Gastroesophageal sphincter (tissue), 3 donors: ENCODE measurements around the gene PNPLA5.

Experiments
- EP300 ChIP-seq: sonication (generic); formaldehyde crosslinking; IDR thresholded peaks from one replicate; pipeline ENCODE4 v1.6.1; 2017; ENCODE audit warnings: antibody characterized with exemption, mild to moderate bottlenecking
- POLR2A ChIP-seq, 2 donors: fragments of 450-650 bp; IDR thresholded peaks; one replicate each; pipeline ENCODE4 v1.6.1; 2017; ENCODE audit warnings: antibody characterized with exemption in 2 of 2, mild to moderate bottlenecking in 2 of 2, moderate library complexity in 1 of 2
- TF ChIP-seq, protein P1 (sequence below), 4 experiments: fragments of 200-600 bp in 2 of 4; fragments of 450-650 bp in 2 of 4; sonication (generic) in 1 of 4; IDR thresholded peaks; one replicate each; pipeline ENCODE4 v1.5.1; 2017 to 2019; ENCODE audit warnings: antibody characterized with exemption in 4 of 4, mild to moderate bottlenecking in 2 of 4, moderate library complexity in 2 of 4

DNA sequence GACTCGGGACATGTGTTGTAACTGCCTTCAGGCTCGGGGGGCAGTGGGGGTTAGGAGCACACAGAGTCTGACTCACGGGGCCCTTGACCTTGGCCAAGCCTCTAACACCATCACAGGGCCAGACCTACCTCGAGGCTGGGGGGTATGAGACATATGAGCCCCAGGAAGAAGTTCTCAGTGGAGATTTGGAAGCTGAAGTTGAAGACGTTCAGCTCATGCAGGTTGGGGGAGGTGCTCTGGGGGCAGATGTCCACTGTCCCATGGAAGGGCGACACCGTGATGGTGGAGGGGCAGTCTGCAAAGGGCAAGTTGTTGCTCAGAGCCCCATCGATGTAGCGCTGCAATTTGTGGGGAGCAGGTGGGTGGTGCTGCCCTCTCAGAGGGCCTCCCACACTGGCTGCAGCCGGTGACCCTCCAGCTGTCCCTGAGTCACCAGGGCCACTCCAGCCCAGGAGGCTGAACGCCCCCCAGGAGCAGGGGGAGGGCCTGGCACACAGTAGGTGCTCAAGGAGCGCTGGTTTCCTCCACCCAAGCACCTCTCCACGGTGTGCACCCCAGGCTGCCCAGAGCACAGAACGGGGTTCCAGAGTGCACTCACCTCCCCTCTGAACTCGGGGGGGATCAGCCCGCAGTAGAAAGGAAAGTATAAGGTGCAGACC lies 2.5 kb downstream of the PNPLA5 start:
- TF ChIP-seq, protein P1, sequence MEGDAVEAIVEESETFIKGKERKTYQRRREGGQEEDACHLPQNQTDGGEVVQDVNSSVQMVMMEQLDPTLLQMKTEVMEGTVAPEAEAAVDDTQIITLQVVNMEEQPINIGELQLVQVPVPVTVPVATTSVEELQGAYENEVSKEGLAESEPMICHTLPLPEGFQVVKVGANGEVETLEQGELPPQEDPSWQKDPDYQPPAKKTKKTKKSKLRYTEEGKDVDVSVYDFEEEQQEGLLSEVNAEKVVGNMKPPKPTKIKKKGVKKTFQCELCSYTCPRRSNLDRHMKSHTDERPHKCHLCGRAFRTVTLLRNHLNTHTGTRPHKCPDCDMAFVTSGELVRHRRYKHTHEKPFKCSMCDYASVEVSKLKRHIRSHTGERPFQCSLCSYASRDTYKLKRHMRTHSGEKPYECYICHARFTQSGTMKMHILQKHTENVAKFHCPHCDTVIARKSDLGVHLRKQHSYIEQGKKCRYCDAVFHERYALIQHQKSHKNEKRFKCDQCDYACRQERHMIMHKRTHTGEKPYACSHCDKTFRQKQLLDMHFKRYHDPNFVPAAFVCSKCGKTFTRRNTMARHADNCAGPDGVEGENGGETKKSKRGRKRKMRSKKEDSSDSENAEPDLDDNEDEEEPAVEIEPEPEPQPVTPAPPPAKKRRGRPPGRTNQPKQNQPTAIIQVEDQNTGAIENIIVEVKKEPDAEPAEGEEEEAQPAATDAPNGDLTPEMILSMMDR (IDR thresholded peaks at IDR 0.05), result no peak
- TF ChIP-seq POLR2A (IDR thresholded peaks at IDR 0.05), result no peak
- TF ChIP-seq EP300, result no peak
